ENCODE data around the gene WSCD2.

DNA sequence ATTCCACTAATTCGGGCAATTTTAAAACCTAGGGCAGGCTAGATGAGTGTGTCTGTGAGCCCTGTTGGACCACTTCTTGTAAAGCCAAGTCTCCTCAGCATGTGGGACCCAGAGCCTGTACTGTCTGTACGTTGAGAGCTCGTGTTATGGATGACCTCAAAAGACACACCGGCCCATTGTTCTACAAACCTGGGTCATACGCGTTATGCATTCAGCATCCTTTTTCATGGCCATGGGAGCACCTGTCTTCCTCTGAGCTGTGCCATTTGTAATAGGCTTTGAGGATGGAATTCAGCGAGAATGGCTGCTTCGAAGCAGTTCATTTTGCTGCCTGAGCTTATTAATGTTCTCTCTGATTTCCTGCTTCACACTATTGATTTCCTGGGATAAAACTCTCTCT is 15.0 kb downstream of the WSCD2 start:
- TF ChIP-seq, protein P1, sequence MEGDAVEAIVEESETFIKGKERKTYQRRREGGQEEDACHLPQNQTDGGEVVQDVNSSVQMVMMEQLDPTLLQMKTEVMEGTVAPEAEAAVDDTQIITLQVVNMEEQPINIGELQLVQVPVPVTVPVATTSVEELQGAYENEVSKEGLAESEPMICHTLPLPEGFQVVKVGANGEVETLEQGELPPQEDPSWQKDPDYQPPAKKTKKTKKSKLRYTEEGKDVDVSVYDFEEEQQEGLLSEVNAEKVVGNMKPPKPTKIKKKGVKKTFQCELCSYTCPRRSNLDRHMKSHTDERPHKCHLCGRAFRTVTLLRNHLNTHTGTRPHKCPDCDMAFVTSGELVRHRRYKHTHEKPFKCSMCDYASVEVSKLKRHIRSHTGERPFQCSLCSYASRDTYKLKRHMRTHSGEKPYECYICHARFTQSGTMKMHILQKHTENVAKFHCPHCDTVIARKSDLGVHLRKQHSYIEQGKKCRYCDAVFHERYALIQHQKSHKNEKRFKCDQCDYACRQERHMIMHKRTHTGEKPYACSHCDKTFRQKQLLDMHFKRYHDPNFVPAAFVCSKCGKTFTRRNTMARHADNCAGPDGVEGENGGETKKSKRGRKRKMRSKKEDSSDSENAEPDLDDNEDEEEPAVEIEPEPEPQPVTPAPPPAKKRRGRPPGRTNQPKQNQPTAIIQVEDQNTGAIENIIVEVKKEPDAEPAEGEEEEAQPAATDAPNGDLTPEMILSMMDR (conservative IDR thresholded peaks at IDR 0.05): no peak
- no peak for TF ChIP-seq ZFX (IDR thresholded peaks at IDR 0.05)

Data from C4-2B (cell line).